SU-DHL-6 (cell line): Measurements from ENCODE around the gene WWOX.

Source experiments
- H2AFZ ChIP-seq: fragments of 200-600 bp; sonication (generic); 2 replicates; pipeline ENCODE4 v1.6.1; 2014; ENCODE audit warnings: low read depth, mild to moderate bottlenecking, moderate library complexity, mixed read lengths, antibody characterized with exemption, low read length; ENCODE audit not compliant: severe bottlenecking
- H3F3A ChIP-seq: fragments of 200-600 bp; shearing (Covaris generic); 2 replicates; pipeline ENCODE4 v1.6.0; 2016; ENCODE audit warnings: antibody characterized with exemption, mild to moderate bottlenecking; ENCODE audit not compliant: insufficient read depth
- H3K27ac ChIP-seq: fragments of 200-600 bp; sonication (generic); 2 replicates; pipeline ENCODE4 v1.5.1; 2016; ENCODE audit warnings: low read depth, mild to moderate bottlenecking, low read length, moderate library complexity, mixed read lengths
- H3K27me3 ChIP-seq: fragments of 200-600 bp; sonication (generic), shearing (Covaris generic); 2 replicates; pipeline ENCODE4 v1.6.0; 2014; ENCODE audit warnings: mild to moderate bottlenecking, low read length
- H3K36me3 ChIP-seq: fragments of 200-600 bp; sonication (generic); 2 replicates; pipeline ENCODE4 v1.6.1; 2014; ENCODE audit warnings: mild to moderate bottlenecking, low read length, mixed read lengths
- H3K4me2 ChIP-seq: fragments of 300-600, 200-600 bp; shearing (Covaris generic), sonication (generic); 2 replicates; pipeline ENCODE4 v1.6.0; 2014; ENCODE audit warnings: low read length, low read depth, mild to moderate bottlenecking; ENCODE audit not compliant: poor library complexity, severe bottlenecking
- H3K4me3 ChIP-seq: fragments of 200-600 bp; sonication (generic); 2 replicates; pipeline ENCODE4 v1.5.1; 2014; ENCODE audit warnings: antibody characterized with exemption, low read length, mild to moderate bottlenecking, mixed read lengths; ENCODE audit not compliant: insufficient read depth, poor library complexity, severe bottlenecking
- H3K79me2 ChIP-seq: fragments of 200-600 bp; sonication (generic); 2 replicates; pipeline ENCODE4 v1.6.1; 2014; ENCODE audit warnings: mild to moderate bottlenecking, low read length, moderate library complexity; ENCODE audit not compliant: insufficient read depth
- H3K9ac ChIP-seq: fragments of 200-600 bp; sonication (generic); 2 replicates; pipeline ENCODE4 v1.7.0; 2014; ENCODE audit warnings: mild to moderate bottlenecking, low read length
- H3K9me2 ChIP-seq: fragments of 200-600 bp; sonication (generic); replicated peaks from 2 replicates; pipeline ENCODE4 v1.6.1; 2014; ENCODE audit warnings: low read length; ENCODE audit not compliant: insufficient read depth
- H3K9me3 ChIP-seq: fragments of 200-600 bp; sonication (generic); 2 replicates; pipeline ENCODE4 v1.6.1; 2014; ENCODE audit warnings: low read length, mixed read lengths; ENCODE audit not compliant: insufficient read depth
- H4K20me1 ChIP-seq: fragments of 200-600 bp; sonication (generic); 2 replicates; pipeline ENCODE4 v1.6.1; 2014; ENCODE audit warnings: low read depth, mild to moderate bottlenecking, antibody characterized with exemption, low read length, moderate library complexity, mixed read lengths
- CTCF ChIP-seq: fragments of 200-600 bp; sonication (generic); IDR thresholded peaks from one replicate; pipeline ENCODE4 v1.5.1; 2017; ENCODE audit warnings: antibody characterized with exemption, mild to moderate bottlenecking, low read length, moderate library complexity; ENCODE audit not compliant: insufficient read depth, poor library complexity, severe bottlenecking
- EZH2phosphoT487 ChIP-seq: fragments of 200-600 bp; sonication (generic), shearing (Covaris generic); conservative IDR thresholded peaks from 2 replicates; pipeline ENCODE4 v1.6.1; 2018; ENCODE audit warnings: mild to moderate bottlenecking, antibody characterized with exemption, low read length, moderate library complexity, mixed read lengths

WWOX gene

DNA sequence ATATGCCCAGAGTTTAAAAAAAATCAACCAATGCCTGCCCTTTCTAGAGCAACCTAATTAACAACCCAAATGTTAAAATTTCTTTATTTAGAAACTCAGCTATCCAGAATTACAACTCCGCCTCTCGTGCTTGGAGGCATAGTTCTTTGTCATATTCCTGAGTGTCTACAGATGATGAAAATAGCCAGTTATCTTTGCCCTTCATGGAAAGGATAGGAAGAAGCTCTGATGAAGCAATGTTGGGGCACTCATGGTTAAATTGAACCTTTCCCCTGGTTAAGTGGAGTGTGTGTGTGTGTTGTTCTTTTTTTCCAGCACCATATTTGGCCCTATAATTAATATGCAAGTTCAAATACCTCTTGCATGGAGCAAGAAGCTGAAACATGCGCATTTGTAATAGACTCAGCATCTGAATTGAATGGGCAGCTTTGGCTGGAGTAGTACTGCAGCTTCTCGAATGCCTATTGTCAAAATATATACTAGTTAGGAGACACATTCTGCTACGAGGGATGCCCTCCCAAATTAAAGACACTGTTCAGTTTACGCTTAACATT lies 506.2 kb downstream of the WWOX start:
- TF ChIP-seq CTCF (no peak), EZH2phosphoT487 (no peak)
- Histone ChIP-seq H3K9me2 (no peaks in the 10 kb centered on the region), H3K27me3 (no peaks in the 10 kb centered on the region), H4K20me1 (no peaks in the 10 kb centered on the region), H3K27ac (no peak overlapping the region), H2AFZ (no peak overlapping the region), H3K4me3 (no peak overlapping the region), H3K4me2 (no peak overlapping the region), H3K79me2 (no peaks in the 10 kb centered on the region), H3K36me3 (no peaks in the 10 kb centered on the region), H3K9me3 (no peaks in the 10 kb centered on the region), H3K9ac (no peak overlapping the region), H3F3A (no peaks in the 10 kb centered on the region)

DNA sequence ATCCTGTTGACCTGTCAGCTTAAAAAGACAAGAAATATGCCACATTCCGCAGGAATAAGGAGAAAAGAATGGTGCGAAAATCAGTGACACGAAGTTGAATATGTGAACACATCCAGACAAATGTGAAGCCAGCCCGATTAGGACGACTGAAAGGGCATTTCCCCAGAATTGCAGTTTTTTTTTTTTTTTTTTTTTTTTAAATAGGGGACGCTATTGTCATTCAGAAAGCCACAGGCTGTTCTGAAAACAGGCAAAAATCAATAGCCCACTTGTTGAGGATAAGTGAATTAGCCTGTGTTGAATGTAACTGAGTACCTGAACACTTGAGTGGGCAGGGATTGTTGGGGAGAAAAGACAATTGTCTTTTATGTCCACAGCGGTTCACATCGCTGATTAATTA lies 507.1 kb downstream of the WWOX start:
- TF ChIP-seq CTCF (no peak), EZH2phosphoT487 (no peak)
- H3K79me2 ChIP-seq = no peaks in the 10 kb centered on the region
- H3F3A ChIP-seq = no peaks in the 10 kb centered on the region
- H4K20me1 ChIP-seq = no peaks in the 10 kb centered on the region
- no peak overlapping the region for H3K4me2 ChIP-seq
- H3K9ac ChIP-seq = no peak overlapping the region
- no peaks in the 10 kb centered on the region for H3K27me3 ChIP-seq
- H3K27ac ChIP-seq = no peak overlapping the region
- no peaks in the 10 kb centered on the region for H3K36me3 ChIP-seq
- no peak overlapping the region for H2AFZ ChIP-seq
- no peaks in the 10 kb centered on the region for H3K9me3 ChIP-seq
- H3K4me3 ChIP-seq = no peak overlapping the region
- H3K9me2 ChIP-seq = no peaks in the 10 kb centered on the region

DNA sequence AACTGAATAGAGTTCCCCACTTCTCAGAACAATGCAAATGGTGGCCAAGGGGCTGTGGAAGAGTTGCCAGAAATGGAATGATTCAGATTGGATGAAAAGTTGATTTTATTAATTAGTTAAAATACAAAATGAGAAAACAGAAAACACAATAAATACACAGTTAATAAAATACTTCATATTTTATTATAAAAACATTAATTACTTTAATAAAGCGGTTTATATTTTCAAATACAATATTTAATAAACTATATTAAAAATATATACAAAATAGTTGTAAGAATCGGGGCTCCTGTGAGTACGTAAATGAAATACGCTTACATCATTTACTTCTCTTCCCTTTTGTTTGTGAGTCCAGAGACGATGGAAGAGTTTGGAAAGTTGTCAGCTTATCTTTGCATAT lies 507.6 kb downstream of the WWOX start:
- Histone ChIP-seq H3K9ac (no peak overlapping the region), H2AFZ (no peak overlapping the region), H3K36me3 (no peaks in the 10 kb centered on the region), H3K4me3 (no peak overlapping the region), H3K79me2 (no peaks in the 10 kb centered on the region), H3K9me3 (no peaks in the 10 kb centered on the region), H3K9me2 (no peaks in the 10 kb centered on the region), H3K4me2 (no peak overlapping the region), H3K27me3 (no peaks in the 10 kb centered on the region), H3K27ac (no peak overlapping the region), H3F3A (no peaks in the 10 kb centered on the region), H4K20me1 (no peaks in the 10 kb centered on the region)
- no peak for TF ChIP-seq EZH2phosphoT487
- TF ChIP-seq CTCF = no peak
